Peyer's patch (tissue), 4 donors: ENCODE data around the gene DPP3. TPM values are rescaled to one million over a fixed set of nuclear protein-coding genes. Genes with fewer than 3 reads are reported as not detected.

Experiments used
- DNase-seq, 3 donors: peaks; one replicate each; pipeline ENCODE4 v3.0.0-alpha.2; 2017 to 2019
- H3K27ac ChIP-seq, 4 donors: fragments of 200-600 bp; sonication (generic); one replicate each; pipeline ENCODE4 v1.5.1; 2016 to 2019
- H3K27me3 ChIP-seq, 2 donors: fragments of 200-600 bp; sonication (generic); one replicate each; pipeline ENCODE4 v1.5.1; 2019
- H3K36me3 ChIP-seq, 3 donors: fragments of 200-600 bp; sonication (generic); one replicate each; pipeline ENCODE4 v1.5.1; 2016 to 2019
- H3K4me1 ChIP-seq, 4 donors: fragments of 200-600 bp; sonication (generic); one replicate each; pipeline ENCODE4 v1.5.1; 2016 to 2019
- H3K4me3 ChIP-seq, 4 donors: fragments of 200-600 bp; sonication (generic); 1 replicate in 3 of 4; 2 replicates in 1 of 4; pipeline ENCODE4 v1.5.1; 2016 to 2019; ENCODE audit warnings: mild to moderate bottlenecking in 1 of 4
- H3K9me3 ChIP-seq, 4 donors: fragments of 200-600 bp; sonication (generic); one replicate each; pipeline ENCODE4 v1.5.1; 2016 to 2019; ENCODE audit warnings: mild to moderate bottlenecking in 1 of 4
- POLR2A ChIP-seq, 2 donors: fragments of 450-650 bp; IDR thresholded peaks; one replicate each; pipeline ENCODE4 v1.5.1; 2017; ENCODE audit warnings: antibody characterized with exemption in 2 of 2, mild to moderate bottlenecking in 2 of 2, moderate library complexity in 2 of 2
- total RNA-seq, 4 donors: library from RNA; depleted of rRNA; stranded (reverse); fragments of >200 nt; gene quantifications; one replicate each; pipeline ENCODE4 v1.1.0, GENCODE V29; 2016
- TF ChIP-seq, protein P1 (sequence below), 6 experiments: fragments of 450-650 bp in 4 of 6; fragments of 200-600 bp in 2 of 6; sonication (generic) in 1 of 6; IDR thresholded peaks; one replicate each; pipeline ENCODE4 v1.5.1; 2017 to 2019; ENCODE audit warnings: antibody characterized with exemption in 6 of 6, mild to moderate bottlenecking in 3 of 6, moderate library complexity in 1 of 6

The DPP3 gene
- total RNA-seq, 4 donors from 2014 or later = 58.3 to 66.8 (median 63.2) TPM

DNA sequence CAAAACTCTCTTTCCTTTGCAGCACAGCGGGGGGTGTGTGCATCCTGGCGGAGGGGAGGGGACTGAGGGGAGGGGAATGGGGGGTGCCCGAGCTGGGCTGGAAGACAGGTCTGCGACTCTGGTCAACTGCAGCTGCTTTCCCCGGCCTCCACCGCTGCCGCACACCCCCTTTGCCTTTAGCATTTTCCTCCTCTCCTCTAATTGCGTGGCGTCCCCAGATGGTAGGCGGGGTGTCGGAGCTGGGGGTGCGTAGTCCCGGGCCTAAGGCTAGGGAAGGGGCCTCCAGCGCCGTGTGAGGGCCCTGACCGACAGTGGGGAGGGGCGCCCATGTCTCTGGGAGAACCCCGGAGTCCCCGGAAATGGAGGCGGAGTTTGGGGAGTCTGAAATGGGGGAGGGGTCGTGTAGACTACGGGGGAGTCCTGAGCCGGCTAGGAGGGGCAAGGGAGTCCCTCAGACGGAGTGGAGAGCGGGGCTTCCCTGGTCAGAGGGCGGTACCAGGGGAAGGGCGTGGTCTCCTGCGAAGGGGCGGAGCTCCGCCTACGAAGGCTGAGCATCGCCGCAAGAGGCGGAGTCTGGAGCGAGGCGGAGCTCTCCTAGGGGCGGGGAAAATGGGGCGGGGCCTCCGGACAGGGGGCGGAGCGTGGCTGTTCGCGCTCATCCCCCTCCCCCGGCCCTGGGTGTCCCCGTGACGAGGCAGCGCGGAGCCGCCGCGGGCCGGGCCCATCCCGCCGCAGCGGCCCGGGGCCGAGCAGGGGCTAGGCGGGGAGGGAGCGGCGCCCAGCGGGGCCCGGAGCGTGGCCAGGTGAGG is 13.8 kb upstream of the DPP3 start, which contains the start of gene PELI3:
Gene PELI3, plus strand, starts transcription at position 681 of the 809 bp plus-strand sequence. CDS start 1,224 bp downstream, outside the sequence.
- DNase-seq = peak; percentile 94 to 98 (median 97)
- peaks cover 3 to 17% (median 6%) of the 10 kb centered on the region in 4 donors for H3K4me1 ChIP-seq
- H3K27me3 ChIP-seq = no peaks in the 10 kb centered on the region

DNA sequence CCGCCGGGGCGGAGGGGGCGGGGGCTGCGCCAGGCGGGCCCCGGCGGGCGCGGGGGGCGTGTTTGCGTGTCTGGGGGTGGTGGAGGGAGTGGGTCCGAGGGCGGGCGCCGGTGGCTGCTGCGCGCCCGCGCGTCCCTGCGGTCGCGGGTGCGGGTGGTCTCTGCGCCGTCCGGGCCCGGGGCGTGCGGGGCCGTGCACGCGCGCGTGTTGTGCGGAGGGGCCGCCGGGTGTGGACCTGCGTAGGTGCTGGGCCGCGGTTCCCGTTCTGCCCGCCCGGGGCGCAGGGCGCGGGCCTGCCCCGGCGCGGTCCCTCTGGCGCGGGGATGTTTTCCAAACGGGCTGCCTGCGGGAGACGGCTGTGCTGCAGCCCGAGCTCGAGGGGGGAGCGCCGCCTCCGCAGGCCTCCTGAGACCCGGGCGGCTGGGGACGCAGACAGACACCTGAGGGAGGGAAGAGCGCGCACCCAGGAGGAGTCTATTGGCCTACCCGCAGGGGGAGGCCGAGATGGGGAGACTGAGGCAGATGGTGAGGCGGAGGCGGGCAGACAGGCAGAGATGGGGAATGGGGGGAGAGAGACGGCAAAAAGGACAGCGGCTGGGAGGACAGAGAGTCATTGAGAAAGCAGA is 13.1 kb upstream of the DPP3 start:
- H3K36me3 ChIP-seq = peaks cover 0 to 2% (median 0%) of the 10 kb centered on the region in 3 donors
- peaks cover 3 to 17% (median 6%) of the 10 kb centered on the region in 4 donors for H3K4me1 ChIP-seq
- H3K27ac ChIP-seq = peak overlapping the region; percentile 63 to 89 (median 81)
- H3K27me3 ChIP-seq = no peaks in the 10 kb centered on the region
- no peaks in the 10 kb centered on the region for H3K9me3 ChIP-seq
- TF ChIP-seq, protein P1, sequence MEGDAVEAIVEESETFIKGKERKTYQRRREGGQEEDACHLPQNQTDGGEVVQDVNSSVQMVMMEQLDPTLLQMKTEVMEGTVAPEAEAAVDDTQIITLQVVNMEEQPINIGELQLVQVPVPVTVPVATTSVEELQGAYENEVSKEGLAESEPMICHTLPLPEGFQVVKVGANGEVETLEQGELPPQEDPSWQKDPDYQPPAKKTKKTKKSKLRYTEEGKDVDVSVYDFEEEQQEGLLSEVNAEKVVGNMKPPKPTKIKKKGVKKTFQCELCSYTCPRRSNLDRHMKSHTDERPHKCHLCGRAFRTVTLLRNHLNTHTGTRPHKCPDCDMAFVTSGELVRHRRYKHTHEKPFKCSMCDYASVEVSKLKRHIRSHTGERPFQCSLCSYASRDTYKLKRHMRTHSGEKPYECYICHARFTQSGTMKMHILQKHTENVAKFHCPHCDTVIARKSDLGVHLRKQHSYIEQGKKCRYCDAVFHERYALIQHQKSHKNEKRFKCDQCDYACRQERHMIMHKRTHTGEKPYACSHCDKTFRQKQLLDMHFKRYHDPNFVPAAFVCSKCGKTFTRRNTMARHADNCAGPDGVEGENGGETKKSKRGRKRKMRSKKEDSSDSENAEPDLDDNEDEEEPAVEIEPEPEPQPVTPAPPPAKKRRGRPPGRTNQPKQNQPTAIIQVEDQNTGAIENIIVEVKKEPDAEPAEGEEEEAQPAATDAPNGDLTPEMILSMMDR (IDR thresholded peaks at IDR 0.05) = peak; percentile 35 to 58 (median 52)
- no peak for TF ChIP-seq POLR2A (IDR thresholded peaks at IDR 0.05)
- H3K4me3 ChIP-seq = peak overlapping the region; percentile 44 to 97 (median 80)
- DNase-seq = peak; percentile 38 to 67 (median 57)

More for the DNA sequence above, 13.8 kb upstream of the DPP3 start, which contains the start of gene PELI3:
- peak within 1 kb of the TSS; percentile 63 to 89 (median 81) for H3K27ac ChIP-seq
- H3K36me3 ChIP-seq = no peaks in the 10 kb centered on the region
- TF ChIP-seq, protein P1 (IDR thresholded peaks at IDR 0.05) = no peak
- no peak for TF ChIP-seq POLR2A (IDR thresholded peaks at IDR 0.05)
- peak within 1 kb of the TSS; percentile 44 to 97 (median 80) for H3K4me3 ChIP-seq
- no peaks in the 10 kb centered on the region for H3K9me3 ChIP-seq

DNA sequence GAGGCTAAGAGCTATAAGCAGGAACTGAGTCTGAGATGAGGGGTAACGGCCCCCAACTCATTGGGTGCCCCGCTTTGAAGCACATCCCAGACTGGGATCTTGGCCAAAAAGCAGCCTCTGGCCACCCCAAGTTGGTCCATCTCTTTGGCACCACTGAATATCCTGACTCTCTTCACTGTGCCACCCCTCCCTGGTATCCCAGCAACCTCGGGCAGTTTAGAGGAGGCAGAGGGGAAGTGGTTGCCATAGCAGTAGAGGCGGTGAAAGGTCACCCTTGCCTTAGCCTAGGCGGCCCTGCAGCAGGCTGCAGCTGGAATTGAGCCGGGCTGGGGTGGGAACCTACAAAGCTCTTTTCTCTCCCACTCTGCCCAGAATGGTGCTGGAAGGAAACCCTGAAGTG is 12.5 kb upstream of the DPP3 start:
- H3K4me3 ChIP-seq = peak overlapping the region in 3 of 4 donors; percentile 75 to 97 (median 85)
- peak in 1 of 3 donors; percentile 59 for DNase-seq
- peak overlapping the region in 1 of 4 donors; percentile 89 for H3K27ac ChIP-seq

DNA sequence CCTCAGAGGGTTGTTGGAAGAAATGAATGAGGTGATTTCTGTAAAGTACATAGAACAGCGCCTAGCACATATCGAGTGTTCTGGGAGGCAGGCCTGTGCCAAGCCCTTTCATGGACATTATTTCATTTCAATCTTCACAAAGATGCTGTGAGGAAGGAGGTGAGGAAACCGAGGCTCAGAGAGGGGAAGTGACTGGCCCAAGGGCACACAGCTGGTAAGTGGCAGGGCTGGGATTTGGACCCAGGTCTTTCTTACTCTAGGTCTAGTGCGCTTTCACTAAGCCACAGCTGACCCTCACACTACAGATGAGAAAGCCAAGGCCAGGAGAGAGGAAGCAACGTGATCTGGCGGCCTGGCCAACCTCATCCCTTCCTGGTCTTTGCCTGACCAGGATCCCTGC is 11.5 kb upstream of the DPP3 start:
- DNase-seq = no peak
- H3K27me3 ChIP-seq = no peaks in the 10 kb centered on the region
- H3K36me3 ChIP-seq = peaks cover 0 to 16% (median 0%) of the 10 kb centered on the region in 3 donors
- H3K27ac ChIP-seq = no peak overlapping the region
- no peak overlapping the region for H3K4me3 ChIP-seq
- no peaks in the 10 kb centered on the region for H3K9me3 ChIP-seq
- TF ChIP-seq, protein P1 (IDR thresholded peaks at IDR 0.05) = no peak
- no peak for TF ChIP-seq POLR2A (IDR thresholded peaks at IDR 0.05)
- peaks cover 3 to 17% (median 6%) of the 10 kb centered on the region in 4 donors for H3K4me1 ChIP-seq

More for the DNA sequence above, 12.5 kb upstream of the DPP3 start:
- Histone ChIP-seq H3K36me3 (peaks cover 0 to 7% (median 0%) of the 10 kb centered on the region in 3 donors), H3K9me3 (no peaks in the 10 kb centered on the region), H3K27me3 (no peaks in the 10 kb centered on the region), H3K4me1 (peaks cover 3 to 17% (median 6%) of the 10 kb centered on the region in 4 donors)
- TF ChIP-seq, protein P1 (IDR thresholded peaks at IDR 0.05) = no peak

DNA sequence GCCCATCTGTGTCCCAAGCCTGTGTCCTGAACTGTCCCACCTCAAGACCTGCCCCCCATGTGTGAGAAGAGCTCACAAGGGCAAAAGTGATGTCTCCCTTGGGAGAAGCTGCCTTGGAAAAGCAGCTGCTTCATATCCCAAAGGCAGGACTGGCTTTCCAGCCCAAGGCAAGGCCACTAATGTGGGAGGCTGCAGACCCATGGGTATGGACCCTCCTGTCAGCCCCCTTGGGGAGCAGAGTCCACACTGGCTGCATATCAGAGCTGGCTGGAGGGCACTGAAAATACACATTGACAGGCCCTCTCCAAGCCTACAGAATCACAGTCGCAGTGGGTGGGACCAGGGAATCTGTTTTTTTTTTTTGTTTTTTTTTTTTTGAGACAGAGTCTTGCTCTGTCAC is 10.8 kb upstream of the DPP3 start:
- Histone ChIP-seq H3K4me3 (no peak overlapping the region), H3K36me3 (peaks cover 0 to 19% (median 0%) of the 10 kb centered on the region in 3 donors), H3K4me1 (peaks cover 3 to 17% (median 6%) of the 10 kb centered on the region in 4 donors), H3K27me3 (no peaks in the 10 kb centered on the region), H3K9me3 (no peaks in the 10 kb centered on the region), H3K27ac (no peak overlapping the region)
- no peak for TF ChIP-seq POLR2A (IDR thresholded peaks at IDR 0.05)
- TF ChIP-seq, protein P1 (IDR thresholded peaks at IDR 0.05) = no peak
- no peak for DNase-seq
